ENCODE measurements around the gene RPUSD4.

The RPUSD4 gene

DNA sequence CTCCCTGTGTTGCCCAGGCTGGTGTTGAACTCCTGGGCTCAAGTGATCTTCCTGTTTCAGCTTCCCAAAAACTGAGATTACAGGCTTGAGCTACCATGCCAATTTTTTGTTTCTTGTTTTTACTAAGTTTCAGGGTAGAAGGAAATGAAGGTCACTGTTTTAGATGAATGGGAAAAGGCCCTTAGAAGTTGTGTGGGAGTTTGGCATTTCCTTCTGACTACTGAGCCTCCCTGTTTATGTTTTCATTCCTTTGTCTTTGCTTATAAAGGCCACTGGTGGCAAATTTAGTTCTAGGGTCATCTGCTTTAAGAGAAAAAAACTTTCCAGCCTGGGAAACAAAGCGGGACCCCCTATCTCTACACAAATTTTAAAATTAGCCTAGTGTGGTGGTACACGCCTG lies 35.2 kb upstream of the RPUSD4 start:
- TF ChIP-seq, protein P1, sequence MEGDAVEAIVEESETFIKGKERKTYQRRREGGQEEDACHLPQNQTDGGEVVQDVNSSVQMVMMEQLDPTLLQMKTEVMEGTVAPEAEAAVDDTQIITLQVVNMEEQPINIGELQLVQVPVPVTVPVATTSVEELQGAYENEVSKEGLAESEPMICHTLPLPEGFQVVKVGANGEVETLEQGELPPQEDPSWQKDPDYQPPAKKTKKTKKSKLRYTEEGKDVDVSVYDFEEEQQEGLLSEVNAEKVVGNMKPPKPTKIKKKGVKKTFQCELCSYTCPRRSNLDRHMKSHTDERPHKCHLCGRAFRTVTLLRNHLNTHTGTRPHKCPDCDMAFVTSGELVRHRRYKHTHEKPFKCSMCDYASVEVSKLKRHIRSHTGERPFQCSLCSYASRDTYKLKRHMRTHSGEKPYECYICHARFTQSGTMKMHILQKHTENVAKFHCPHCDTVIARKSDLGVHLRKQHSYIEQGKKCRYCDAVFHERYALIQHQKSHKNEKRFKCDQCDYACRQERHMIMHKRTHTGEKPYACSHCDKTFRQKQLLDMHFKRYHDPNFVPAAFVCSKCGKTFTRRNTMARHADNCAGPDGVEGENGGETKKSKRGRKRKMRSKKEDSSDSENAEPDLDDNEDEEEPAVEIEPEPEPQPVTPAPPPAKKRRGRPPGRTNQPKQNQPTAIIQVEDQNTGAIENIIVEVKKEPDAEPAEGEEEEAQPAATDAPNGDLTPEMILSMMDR (IDR thresholded peaks at IDR 0.05; ENCODE audit: extremely low read depth, insufficient read depth, missing control alignments), result no peak
- no peak for DNase-seq (ENCODE audit: low spot score)
- in situ Hi-C loops (cut with MboI; ENCODE audit: low pct_unique_long_range_greater_than_20kb, low sequenced_read_pairs, unreplicated experiment), result no loop called here

DNA sequence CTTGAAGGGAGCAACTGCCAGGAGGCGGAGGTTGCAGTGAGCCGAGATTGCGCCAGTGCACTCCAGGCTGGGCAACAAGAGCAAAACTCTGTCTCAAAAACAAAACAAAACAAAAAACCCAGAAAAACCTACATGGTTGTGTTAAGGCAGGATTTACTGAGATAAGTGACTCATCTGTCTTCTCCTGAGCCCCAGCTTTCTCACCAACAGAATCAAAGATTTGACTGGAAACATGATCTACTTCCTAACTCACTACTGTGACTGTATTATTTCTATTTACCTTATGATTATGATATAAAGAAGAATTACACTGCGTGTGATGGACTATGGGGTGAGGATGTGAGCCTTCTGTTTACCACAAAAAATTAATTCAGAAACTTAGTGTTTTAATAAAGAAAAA lies 21.9 kb upstream of the RPUSD4 start:
- no peak for DNase-seq (ENCODE audit: low spot score)
- in situ Hi-C loops (cut with MboI; ENCODE audit: low pct_unique_long_range_greater_than_20kb, low sequenced_read_pairs, unreplicated experiment), result no loop called here
- TF ChIP-seq, protein P1 (IDR thresholded peaks at IDR 0.05; ENCODE audit: extremely low read depth, insufficient read depth, missing control alignments), result no peak

DNA sequence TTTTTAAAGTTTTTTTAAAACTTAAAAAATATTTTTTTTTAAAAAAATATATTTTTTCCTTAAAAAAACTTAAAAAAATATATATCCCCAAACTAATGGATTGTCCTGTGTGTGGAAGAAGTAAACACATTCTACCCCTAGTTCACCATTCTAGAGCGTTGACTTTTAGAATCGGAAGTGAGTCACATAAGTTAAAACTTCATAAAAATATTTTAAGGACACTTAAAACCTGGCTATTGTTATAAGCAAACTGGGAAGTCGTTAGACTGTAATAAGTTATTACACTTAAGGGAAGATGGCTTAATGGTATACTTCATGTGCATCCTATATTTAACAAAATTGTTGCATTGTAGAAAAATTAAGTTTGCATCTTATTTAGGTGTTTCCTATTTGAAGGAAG lies 21.2 kb upstream of the RPUSD4 start:
- in situ Hi-C loops (cut with MboI; ENCODE audit: low pct_unique_long_range_greater_than_20kb, low sequenced_read_pairs, unreplicated experiment), result no loop called here
- TF ChIP-seq, protein P1 (IDR thresholded peaks at IDR 0.05; ENCODE audit: extremely low read depth, insufficient read depth, missing control alignments), result no peak
- no peak for DNase-seq (ENCODE audit: low spot score)

DNA sequence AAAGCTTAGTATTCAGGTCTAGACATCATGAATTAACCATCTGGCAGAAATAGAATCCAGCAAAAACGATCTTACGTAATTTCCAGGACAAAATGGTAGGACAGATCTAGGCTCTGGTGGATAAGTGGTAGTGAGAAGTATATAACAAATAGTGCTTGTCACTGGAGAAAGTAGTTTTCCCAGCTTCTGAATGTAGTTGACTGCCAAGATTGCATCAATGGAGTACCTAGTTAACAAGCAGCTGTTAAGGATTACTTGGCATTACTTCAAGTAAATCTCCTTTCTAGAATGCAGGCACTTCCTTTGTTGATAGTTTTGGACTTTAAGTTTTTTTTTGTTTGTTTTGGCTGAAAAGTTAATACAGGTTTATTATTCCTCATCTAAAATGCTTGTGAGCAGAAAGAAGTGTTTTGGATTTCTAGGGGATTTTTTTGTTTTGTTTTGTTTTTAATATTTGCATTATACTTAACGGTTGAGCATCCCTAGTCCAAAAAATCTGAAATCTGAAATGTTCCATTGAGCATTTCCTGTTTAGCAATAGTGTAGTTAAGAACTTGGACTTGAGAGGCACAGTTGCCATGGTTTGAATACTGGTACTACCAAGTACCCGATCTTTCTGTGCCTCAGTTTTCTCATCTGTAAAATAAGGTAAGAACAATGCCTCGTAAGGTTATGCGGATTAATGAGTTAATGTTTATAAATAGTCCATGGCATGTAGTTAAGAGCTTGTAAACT lies 20.4 kb upstream of the RPUSD4 start:
- DNase-seq (ENCODE audit: low spot score), result no peak
- TF ChIP-seq, protein P1 (IDR thresholded peaks at IDR 0.05; ENCODE audit: extremely low read depth, insufficient read depth, missing control alignments), result no peak
- in situ Hi-C loops (cut with MboI; ENCODE audit: low pct_unique_long_range_greater_than_20kb, low sequenced_read_pairs, unreplicated experiment), result no loop called here

DNA sequence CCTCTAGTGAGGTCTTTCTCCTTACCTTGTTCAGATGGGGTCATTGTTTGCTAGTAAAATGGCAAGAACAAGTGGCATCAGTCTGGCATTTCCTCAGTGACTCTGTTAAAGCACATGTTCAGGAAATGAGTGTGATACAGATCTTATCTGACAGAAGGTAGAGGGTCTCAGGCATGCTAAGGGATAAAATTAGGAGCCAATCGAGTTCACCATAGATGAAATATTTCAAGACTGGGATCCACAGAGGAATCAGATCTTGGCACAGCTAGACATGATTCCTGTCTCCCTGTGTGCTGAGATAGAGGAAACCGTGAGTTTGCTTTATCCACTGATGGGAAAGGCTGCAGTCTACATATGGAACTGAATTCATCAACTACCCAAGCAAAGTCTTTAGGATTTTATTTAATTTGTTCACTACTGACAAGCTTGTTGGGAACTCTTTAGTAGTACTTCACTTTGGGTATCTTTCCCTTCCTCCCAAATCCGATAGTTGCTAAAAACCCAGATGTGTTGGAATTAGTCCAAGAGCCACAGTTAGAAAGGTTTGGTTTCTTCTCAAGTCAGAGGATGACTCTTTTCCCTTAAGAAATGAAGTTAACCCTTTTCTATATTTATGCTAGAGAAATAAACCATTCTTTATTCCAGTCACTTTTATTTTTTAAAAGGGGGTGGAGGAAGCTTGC lies 18.5 kb upstream of the RPUSD4 start:
- TF ChIP-seq, protein P1 (IDR thresholded peaks at IDR 0.05; ENCODE audit: extremely low read depth, insufficient read depth, missing control alignments), result no peak
- in situ Hi-C loops (cut with MboI; ENCODE audit: low pct_unique_long_range_greater_than_20kb, low sequenced_read_pairs, unreplicated experiment), result no loop called here

DNA sequence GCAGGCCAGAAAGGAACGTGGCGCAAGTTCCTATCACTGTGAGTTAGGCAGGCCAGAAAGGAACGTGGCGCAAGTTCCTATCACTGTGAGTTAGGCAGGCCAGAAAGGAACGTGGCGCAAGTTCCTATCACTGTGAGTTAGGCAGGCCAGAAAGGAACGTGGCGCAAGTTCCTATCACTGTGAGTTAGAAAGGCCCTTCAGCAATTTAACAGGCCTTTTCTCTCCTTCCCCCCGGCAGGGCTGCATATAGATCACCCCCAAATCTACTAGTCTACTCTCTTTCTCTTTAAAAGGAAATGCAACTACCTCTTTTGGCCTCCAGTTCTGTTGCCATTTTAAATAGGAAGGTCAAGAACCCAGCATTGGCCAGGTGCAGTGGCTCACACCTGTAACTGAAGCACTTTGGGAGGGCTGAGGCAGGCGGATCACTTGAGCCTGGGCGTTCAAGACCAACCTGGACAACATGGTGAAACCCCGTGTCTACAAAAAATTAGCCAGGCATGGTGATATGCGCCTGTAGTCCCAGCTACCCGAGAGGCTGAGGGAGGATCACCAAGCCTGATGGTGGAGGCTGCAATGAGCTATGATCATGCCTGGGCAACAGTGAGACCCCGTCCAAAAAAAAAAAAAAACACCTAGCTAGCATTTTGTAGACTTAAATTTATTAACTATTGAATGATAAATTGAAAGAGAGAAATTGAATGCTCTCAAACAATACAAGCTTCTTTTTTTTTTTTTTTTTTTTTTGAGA lies 15.1 kb upstream of the RPUSD4 start:
- TF ChIP-seq, protein P1 (IDR thresholded peaks at IDR 0.05; ENCODE audit: extremely low read depth, insufficient read depth, missing control alignments), result no peak

More for the DNA sequence above, 18.5 kb upstream of the RPUSD4 start:
- no peak for DNase-seq (ENCODE audit: low spot score)

More for the DNA sequence above, 15.1 kb upstream of the RPUSD4 start:
- in situ Hi-C loops (cut with MboI; ENCODE audit: low pct_unique_long_range_greater_than_20kb, low sequenced_read_pairs, unreplicated experiment), result no loop called here
- DNase-seq (ENCODE audit: low spot score), result no peak
